Common myeloid progenitor, CD34-positive (primary cell): Measurements from ENCODE around the gene KCNMB2.

Experiments
- CTCF ChIA-PET: fragments of 350-600 bp; sonication (Branson Sonifier 250); formaldehyde crosslinking; loops from one replicate; lab custom pipeline; 2021; ENCODE audit warnings: antibody characterized with exemption; lab: Charles Lee
- POLR2A ChIA-PET: fragments of 350-600 bp; sonication (Branson Sonifier 250); formaldehyde crosslinking; loops from one replicate; lab custom pipeline; 2021; ENCODE audit warnings: antibody characterized with exemption; lab: Charles Lee
- DNase-seq, 3 donors: peaks; one replicate each; pipeline versions ENCODE4 v3.0.0 to v3.0.0-alpha.2; 2013
- H3K27ac ChIP-seq, 2 experiments: 1 replicate in 1 of 2; 2 replicates in 1 of 2; pipeline ENCODE4 v1.7.0; 2013; ENCODE audit warnings: inconsistent platforms in 2 of 2, low read length in 2 of 2, mild to moderate bottlenecking in 2 of 2, low read depth in 1 of 2, moderate library complexity in 1 of 2; ENCODE audit not compliant: severe bottlenecking in 2 of 2, insufficient read depth in 1 of 2, poor library complexity in 1 of 2
- H3K27me3 ChIP-seq, 5 experiments: replicated peaks in 2 of 5; 1 replicate in 3 of 5; 2 replicates in 2 of 5; pipeline versions ENCODE4 v1.6.1 to v1.7.0; 2013; ENCODE audit warnings: low read length in 4 of 5, mild to moderate bottlenecking in 2 of 5, moderate library complexity in 2 of 5, inconsistent platforms in 1 of 5; ENCODE audit not compliant: insufficient read depth in 5 of 5, control insufficient read depth in 4 of 5
- H3K36me3 ChIP-seq, 4 experiments: 1 replicate in 2 of 4; 2 replicates in 2 of 4; pipeline versions ENCODE4 v1.6.1 to v1.7.0; 2013; ENCODE audit warnings: low read length in 3 of 4, control low read depth in 1 of 4, mild to moderate bottlenecking in 1 of 4; ENCODE audit not compliant: control insufficient read depth in 4 of 4, insufficient read depth in 4 of 4
- H3K4me1 ChIP-seq, 4 experiments: 1 replicate in 3 of 4; 2 replicates in 1 of 4; pipeline versions ENCODE4 v1.6.1 to v1.7.1; 2013; ENCODE audit warnings: low read length in 3 of 4, mild to moderate bottlenecking in 3 of 4, control low read depth in 1 of 4, inconsistent platforms in 1 of 4, moderate library complexity in 1 of 4; ENCODE audit not compliant: control insufficient read depth in 4 of 4, insufficient read depth in 4 of 4; ENCODE audit errors: control extremely low read depth in 1 of 4
- H3K4me3 ChIP-seq, 7 experiments: 1 replicate in 4 of 7; 2 replicates in 3 of 7; pipeline versions ENCODE4 v1.5.1 to v1.7.0; 2013; ENCODE audit warnings: mild to moderate bottlenecking in 7 of 7, low read length in 6 of 7, moderate library complexity in 6 of 7, inconsistent platforms in 2 of 7, low read depth in 2 of 7, control low read depth in 1 of 7; ENCODE audit not compliant: insufficient read depth in 4 of 7, control insufficient read depth in 1 of 7; ENCODE audit errors: extremely low read depth in 1 of 7
- H3K9me3 ChIP-seq, 5 experiments: 1 replicate in 4 of 5; 2 replicates in 1 of 5; pipeline versions ENCODE4 v1.6.1 to v1.7.1; 2013; ENCODE audit warnings: low read length in 4 of 5, mild to moderate bottlenecking in 2 of 5, inconsistent platforms in 1 of 5, low read depth in 1 of 5, moderate library complexity in 1 of 5; ENCODE audit not compliant: control insufficient read depth in 4 of 5, insufficient read depth in 2 of 5; ENCODE audit errors: control extremely low read depth in 1 of 5
- WGBS: methylation state at CpG from one replicate; pipeline ENCODE4 v1.1.5; 2013; ENCODE audit not compliant: insufficient coverage; 5-methylcytosine and 5-hydroxymethylcytosine counted together

The KCNMB2 gene

GRCh38 chr3:178823591-178824246 lies 287.5 kb downstream of the KCNMB2 start:
- no peaks in the 10 kb centered on the region for H3K4me1 ChIP-seq
- no peak overlapping the region for H3K27ac ChIP-seq
- 94% methylated on average over 1 of the region's 5 CpGs for WGBS
- H3K27me3 ChIP-seq = no peaks in the 10 kb centered on the region
- ChIA-PET POLR2A (no interaction called here), CTCF (interaction anchor here (1.2 kb wide), 1 partner anchor 16 kb away, joined by 3 read pairs; no protein-coding TSS in a partner anchor)
- no peaks in the 10 kb centered on the region for H3K9me3 ChIP-seq
- no peak overlapping the region for H3K4me3 ChIP-seq
- no peaks in the 10 kb centered on the region for H3K36me3 ChIP-seq
- DNase-seq = no peak

- ChIA-PET CTCF (interaction anchor here (1.1 to 2.0 kb wide), 3 partner anchors 10 to 11 kb away, joined by 3 to 6 read pairs (median 3); no protein-coding TSS in a partner anchor), POLR2A (interaction anchor here (0.6 to 0.7 kb wide), 2 partner anchors 1526 to 1734 kb away, joined by 3 read pairs; no protein-coding TSS in a partner anchor)
- H3K36me3 ChIP-seq = no peaks in the 10 kb centered on the region
- H3K4me1 ChIP-seq = no peaks in the 10 kb centered on the region
- H3K27ac ChIP-seq = no peak overlapping the region
- H3K27me3 ChIP-seq = no peaks in the 10 kb centered on the region
- no peaks in the 10 kb centered on the region for H3K9me3 ChIP-seq
- WGBS = 90% methylated on average over 2 of the region's 4 CpGs
- no peak overlapping the region for H3K4me3 ChIP-seq
- DNase-seq = no peak
These were observed 290.3 kb downstream of the KCNMB2 start for GRCh38 chr3:178826435-178827123.

GRCh38 chr3:178827285-178827856 lies 291.1 kb downstream of the KCNMB2 start:
- H3K9me3 ChIP-seq = no peaks in the 10 kb centered on the region
- H3K27me3 ChIP-seq = no peaks in the 10 kb centered on the region
- POLR2A ChIA-PET = no interaction called here
- H3K27ac ChIP-seq = no peak overlapping the region
- no peak for DNase-seq
- H3K4me3 ChIP-seq = no peak overlapping the region
- no peaks in the 10 kb centered on the region for H3K36me3 ChIP-seq
- no peaks in the 10 kb centered on the region for H3K4me1 ChIP-seq
- CTCF ChIA-PET = interaction anchor here (1.2 kb wide), 1 partner anchor 10 kb away, joined by 3 read pairs; no protein-coding TSS in a partner anchor

GRCh38 chr3:178833695-178834094 lies 297.5 kb downstream of the KCNMB2 start:
- no peaks in the 10 kb centered on the region for H3K27me3 ChIP-seq
- ChIA-PET CTCF (no interaction called here), POLR2A (no interaction called here)
- no peaks in the 10 kb centered on the region for H3K4me1 ChIP-seq
- no peaks in the 10 kb centered on the region for H3K36me3 ChIP-seq
- WGBS = no CpG with 5 or more reads among the region's 1 CpG
- no peak overlapping the region for H3K27ac ChIP-seq
- no peak for DNase-seq
- H3K9me3 ChIP-seq = peaks cover 0 to 1% (median 0%) of the 10 kb centered on the region in 5 experiments
- H3K4me3 ChIP-seq = no peak overlapping the region

- peaks cover 0 to 1% (median 0%) of the 10 kb centered on the region in 5 experiments for H3K9me3 ChIP-seq
- H3K36me3 ChIP-seq = no peaks in the 10 kb centered on the region
- no peak overlapping the region for H3K27ac ChIP-seq
- CTCF ChIA-PET = no interaction called here
- POLR2A ChIA-PET = no interaction called here
- H3K4me3 ChIP-seq = no peak overlapping the region
- no CpG with 5 or more reads among the region's 3 CpGs for WGBS
- no peaks in the 10 kb centered on the region for H3K4me1 ChIP-seq
- H3K27me3 ChIP-seq = no peaks in the 10 kb centered on the region
- DNase-seq = no peak
These were observed 298.8 kb downstream of the KCNMB2 start for GRCh38 chr3:178835033-178835432.

GRCh38 chr3:178837512-178837911 lies 301.3 kb downstream of the KCNMB2 start:
- H3K4me1 ChIP-seq = no peaks in the 10 kb centered on the region
- no peaks in the 10 kb centered on the region for H3K27me3 ChIP-seq
- H3K27ac ChIP-seq = no peak overlapping the region
- DNase-seq = no peak
- H3K36me3 ChIP-seq = no peaks in the 10 kb centered on the region
- CTCF ChIA-PET = interaction anchor here (0.7 kb wide), 2 partner anchors 10 to 11 kb away, joined by 3 read pairs; no protein-coding TSS in a partner anchor
- POLR2A ChIA-PET = no interaction called here
- peaks cover 0 to under 1% (median 0%) of the 10 kb centered on the region in 5 experiments for H3K9me3 ChIP-seq
- no peak overlapping the region for H3K4me3 ChIP-seq

GRCh38 chr3:178840586-178840985 lies 304.4 kb downstream of the KCNMB2 start:
- DNase-seq = no peak
- H3K4me1 ChIP-seq = no peaks in the 10 kb centered on the region
- no peaks in the 10 kb centered on the region for H3K9me3 ChIP-seq
- no peaks in the 10 kb centered on the region for H3K36me3 ChIP-seq
- POLR2A ChIA-PET = no interaction called here
- CTCF ChIA-PET = interaction anchor here (1.2 kb wide), 1 partner anchor 19 kb away, joined by 3 read pairs; no protein-coding TSS in a partner anchor
- H3K27ac ChIP-seq = no peak overlapping the region
- H3K27me3 ChIP-seq = no peaks in the 10 kb centered on the region
- H3K4me3 ChIP-seq = no peak overlapping the region
